ENCODE results near the gene ASNSD1.

The ASNSD1 gene

DNA sequence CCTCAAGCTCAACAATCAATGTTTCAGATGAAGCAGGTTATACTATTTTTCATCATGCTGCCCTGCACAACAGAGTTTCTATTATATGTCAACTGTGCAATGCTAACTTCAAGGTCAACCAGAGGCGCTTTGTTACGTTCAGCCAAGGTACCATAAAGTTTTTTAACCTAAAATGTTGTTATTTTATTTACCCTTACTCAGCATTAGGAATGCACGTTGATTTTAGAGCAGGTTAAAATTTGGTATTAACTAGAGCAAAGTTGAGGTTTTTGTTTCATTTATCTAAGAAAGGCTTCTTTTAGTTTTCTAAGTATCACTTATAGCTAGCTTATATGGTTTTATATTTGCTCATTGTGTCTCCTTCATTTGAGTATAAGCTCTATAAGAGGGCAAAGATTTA lies 35.0 kb downstream of the ASNSD1 start:
- H3K27me3 ChIP-seq (ENCODE audit: insufficient read depth, low read length, poor library complexity, severe bottlenecking) = no peaks in the 10 kb centered on the region
- no peaks in the 10 kb centered on the region for H3F3A ChIP-seq (ENCODE audit: low read depth)
- H3K4me2 ChIP-seq (ENCODE audit: low read depth, low read length, poor library complexity, severe bottlenecking) = no peak overlapping the region
- no peak overlapping the region for H2AFZ ChIP-seq (ENCODE audit: low read length)
- H3K79me2 ChIP-seq (ENCODE audit: insufficient read depth, low read length) = no peaks in the 10 kb centered on the region
- no peaks in the 10 kb centered on the region for H3K9me2 ChIP-seq (replicated peaks; ENCODE audit: low read depth, low read length)
- H4K20me1 ChIP-seq (ENCODE audit: insufficient read depth, low read length, poor library complexity, severe bottlenecking) = no peaks in the 10 kb centered on the region
- TF ChIP-seq, protein P1, sequence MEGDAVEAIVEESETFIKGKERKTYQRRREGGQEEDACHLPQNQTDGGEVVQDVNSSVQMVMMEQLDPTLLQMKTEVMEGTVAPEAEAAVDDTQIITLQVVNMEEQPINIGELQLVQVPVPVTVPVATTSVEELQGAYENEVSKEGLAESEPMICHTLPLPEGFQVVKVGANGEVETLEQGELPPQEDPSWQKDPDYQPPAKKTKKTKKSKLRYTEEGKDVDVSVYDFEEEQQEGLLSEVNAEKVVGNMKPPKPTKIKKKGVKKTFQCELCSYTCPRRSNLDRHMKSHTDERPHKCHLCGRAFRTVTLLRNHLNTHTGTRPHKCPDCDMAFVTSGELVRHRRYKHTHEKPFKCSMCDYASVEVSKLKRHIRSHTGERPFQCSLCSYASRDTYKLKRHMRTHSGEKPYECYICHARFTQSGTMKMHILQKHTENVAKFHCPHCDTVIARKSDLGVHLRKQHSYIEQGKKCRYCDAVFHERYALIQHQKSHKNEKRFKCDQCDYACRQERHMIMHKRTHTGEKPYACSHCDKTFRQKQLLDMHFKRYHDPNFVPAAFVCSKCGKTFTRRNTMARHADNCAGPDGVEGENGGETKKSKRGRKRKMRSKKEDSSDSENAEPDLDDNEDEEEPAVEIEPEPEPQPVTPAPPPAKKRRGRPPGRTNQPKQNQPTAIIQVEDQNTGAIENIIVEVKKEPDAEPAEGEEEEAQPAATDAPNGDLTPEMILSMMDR (conservative IDR thresholded peaks at IDR 0.05; ENCODE audit: low read length) = no peak
- no peak for TF ChIP-seq EZH2phosphoT487 (IDR thresholded peaks at IDR 0.05; ENCODE audit: borderline replicate concordance)
- H3K4me1 ChIP-seq (ENCODE audit: insufficient read depth, low read length, poor library complexity, severe bottlenecking) = no peaks in the 10 kb centered on the region
- H3K9me3 ChIP-seq (ENCODE audit: insufficient read depth, low read depth, low read length) = no peaks in the 10 kb centered on the region
- no peak overlapping the region for H3K9ac ChIP-seq (ENCODE audit: low read depth, low read length, poor library complexity, severe bottlenecking)
- H3K4me3 ChIP-seq (ENCODE audit: low read length, poor library complexity, severe bottlenecking) = no peak overlapping the region
- H3K36me3 ChIP-seq (ENCODE audit: insufficient read depth, low read length) = no peaks in the 10 kb centered on the region

DNA sequence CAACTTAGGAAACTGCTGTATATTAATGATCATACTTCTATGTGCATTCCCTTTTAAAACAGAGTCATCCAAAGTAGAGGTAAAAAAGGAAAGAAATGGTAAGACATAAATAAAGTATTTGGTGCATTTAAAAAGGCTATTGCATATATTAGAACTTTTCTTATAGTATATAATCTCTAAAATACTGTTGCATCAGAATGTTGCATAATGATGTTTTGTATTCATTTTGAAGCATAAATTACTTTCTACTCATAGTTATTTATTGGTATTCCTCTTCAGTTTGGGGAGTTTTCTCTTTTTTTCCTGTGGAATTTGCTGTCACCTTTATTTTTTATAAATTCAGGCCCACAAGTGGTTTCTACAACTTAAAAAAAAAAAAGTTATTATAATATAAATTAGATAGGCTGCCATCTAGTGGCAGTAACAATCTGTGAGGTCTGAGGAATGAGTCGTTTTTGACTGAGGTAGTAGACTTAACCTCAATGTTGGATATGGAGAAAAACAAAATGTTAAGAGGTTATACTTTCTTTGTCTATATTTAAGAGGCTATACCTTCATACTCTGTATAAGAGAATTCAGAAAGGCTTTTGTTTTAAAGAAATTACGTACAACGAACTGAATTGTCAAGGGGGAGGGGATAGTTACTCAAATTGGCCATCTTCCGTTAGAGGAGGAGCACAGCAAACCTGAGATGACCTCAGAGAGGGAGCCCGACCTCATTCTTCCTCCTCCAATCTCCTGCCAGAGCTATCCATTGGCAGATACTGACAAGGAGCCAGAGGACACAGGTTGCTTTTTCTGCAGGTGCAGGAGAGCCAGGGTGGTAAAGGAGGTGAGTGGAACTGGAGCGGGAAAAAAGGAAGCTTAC lies 37.0 kb downstream of the ASNSD1 start:
- no peak overlapping the region for H3K4me3 ChIP-seq (ENCODE audit: low read length, poor library complexity, severe bottlenecking)
- H3K4me2 ChIP-seq (ENCODE audit: low read depth, low read length, poor library complexity, severe bottlenecking) = no peak overlapping the region
- H3K9me3 ChIP-seq (ENCODE audit: insufficient read depth, low read depth, low read length) = no peaks in the 10 kb centered on the region
- H3K9me2 ChIP-seq (replicated peaks; ENCODE audit: low read depth, low read length) = no peaks in the 10 kb centered on the region
- TF ChIP-seq, protein P1 (conservative IDR thresholded peaks at IDR 0.05; ENCODE audit: low read length) = peak; percentile 63
- TF ChIP-seq EZH2phosphoT487 (IDR thresholded peaks at IDR 0.05; ENCODE audit: borderline replicate concordance) = no peak
- H3K36me3 ChIP-seq (ENCODE audit: insufficient read depth, low read length) = no peaks in the 10 kb centered on the region
- H3K27me3 ChIP-seq (ENCODE audit: insufficient read depth, low read length, poor library complexity, severe bottlenecking) = no peaks in the 10 kb centered on the region
- no peaks in the 10 kb centered on the region for H3K4me1 ChIP-seq (ENCODE audit: insufficient read depth, low read length, poor library complexity, severe bottlenecking)
- no peaks in the 10 kb centered on the region for H3K79me2 ChIP-seq (ENCODE audit: insufficient read depth, low read length)
- H4K20me1 ChIP-seq (ENCODE audit: insufficient read depth, low read length, poor library complexity, severe bottlenecking) = no peaks in the 10 kb centered on the region
- no peaks in the 10 kb centered on the region for H3F3A ChIP-seq (ENCODE audit: low read depth)
- peak overlapping the region; percentile 69 for H2AFZ ChIP-seq (ENCODE audit: low read length)
- peak overlapping the region; percentile 9 for H3K9ac ChIP-seq (ENCODE audit: low read depth, low read length, poor library complexity, severe bottlenecking)

DNA sequence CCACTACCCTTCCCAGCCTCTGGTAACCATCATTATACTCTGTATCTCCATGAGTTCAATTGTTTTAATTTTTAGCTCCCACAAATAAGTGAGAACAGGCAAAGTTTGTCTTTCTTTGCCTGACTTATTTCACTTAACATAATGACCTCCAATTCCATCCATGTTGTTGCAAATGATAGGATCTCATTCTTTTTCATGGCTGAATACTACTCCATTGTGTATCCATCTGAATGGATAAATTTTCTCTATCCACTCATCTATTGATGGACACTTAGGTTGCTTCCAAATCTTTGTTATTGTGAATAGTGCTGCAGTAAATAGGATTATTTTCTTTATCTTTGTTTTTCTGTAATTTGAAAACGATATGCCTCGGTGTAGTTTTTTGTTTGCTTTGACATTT lies 39.4 kb downstream of the ASNSD1 start:
- no peak overlapping the region for H2AFZ ChIP-seq (ENCODE audit: low read length)

More for the DNA sequence above, 39.4 kb downstream of the ASNSD1 start:
- Histone ChIP-seq H3K79me2 (ENCODE audit: insufficient read depth, low read length) (no peaks in the 10 kb centered on the region), H4K20me1 (ENCODE audit: insufficient read depth, low read length, poor library complexity, severe bottlenecking) (no peaks in the 10 kb centered on the region), H3K27me3 (ENCODE audit: insufficient read depth, low read length, poor library complexity, severe bottlenecking) (no peaks in the 10 kb centered on the region), H3K4me2 (ENCODE audit: low read depth, low read length, poor library complexity, severe bottlenecking) (no peak overlapping the region), H3K9me2 (replicated peaks; ENCODE audit: low read depth, low read length) (no peaks in the 10 kb centered on the region), H3K36me3 (ENCODE audit: insufficient read depth, low read length) (no peaks in the 10 kb centered on the region), H3K9ac (ENCODE audit: low read depth, low read length, poor library complexity, severe bottlenecking) (no peak overlapping the region), H3K9me3 (ENCODE audit: insufficient read depth, low read depth, low read length) (no peaks in the 10 kb centered on the region), H3K4me1 (ENCODE audit: insufficient read depth, low read length, poor library complexity, severe bottlenecking) (no peaks in the 10 kb centered on the region), H3F3A (ENCODE audit: low read depth) (no peaks in the 10 kb centered on the region), H3K4me3 (ENCODE audit: low read length, poor library complexity, severe bottlenecking) (no peak overlapping the region)
- TF ChIP-seq, protein P1 (conservative IDR thresholded peaks at IDR 0.05; ENCODE audit: low read length) = no peak
- no peak for TF ChIP-seq EZH2phosphoT487 (IDR thresholded peaks at IDR 0.05; ENCODE audit: borderline replicate concordance)

Measured in Loucy (cell line).